GM13976 (cell line): ENCODE data around the gene MCM9.

Experiments
- DNase-seq: peaks from one replicate; pipeline ENCODE4 v3.0.0; 2012; ENCODE audit warnings: low spot score
- in situ Hi-C: fragments of 300-500 bp; cut with MboI; formaldehyde crosslinking; loops from one replicate; pipeline ENCODE4 v1.12.0; 2022; ENCODE audit warnings: low sequenced_read_pairs, mixed read lengths, inconsistent platforms; ENCODE audit not compliant: unreplicated experiment
- TF ChIP-seq, protein P1 (sequence below): IDR thresholded peaks from 2 replicates; pipeline ENCODE4 v1.5.1; 2012; ENCODE audit warnings: borderline replicate concordance, mild to moderate bottlenecking; ENCODE audit not compliant: insufficient read depth; ENCODE audit errors: extremely low read depth, missing control alignments, control extremely low read depth

The MCM9 gene

DNA sequence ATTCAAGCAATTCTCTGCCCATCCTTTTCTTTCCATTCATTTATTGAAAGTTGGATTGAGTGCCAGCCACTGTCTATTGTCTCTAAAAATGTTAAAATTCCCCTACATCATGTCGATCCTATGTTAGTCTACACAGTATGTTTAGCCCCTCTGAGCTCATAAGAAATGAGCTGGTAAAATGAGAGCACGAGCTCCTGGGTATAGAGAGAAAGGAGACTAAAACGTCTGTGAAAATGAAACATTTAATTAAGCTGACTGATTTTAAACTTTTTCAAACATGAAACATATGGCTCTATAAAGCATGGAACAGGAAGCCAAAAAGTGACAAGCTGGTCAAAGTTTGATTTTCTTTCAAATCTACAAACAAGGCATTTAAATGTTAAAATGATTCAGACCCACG, 145.0 kb downstream of the MCM9 start:
- TF ChIP-seq, protein P1, sequence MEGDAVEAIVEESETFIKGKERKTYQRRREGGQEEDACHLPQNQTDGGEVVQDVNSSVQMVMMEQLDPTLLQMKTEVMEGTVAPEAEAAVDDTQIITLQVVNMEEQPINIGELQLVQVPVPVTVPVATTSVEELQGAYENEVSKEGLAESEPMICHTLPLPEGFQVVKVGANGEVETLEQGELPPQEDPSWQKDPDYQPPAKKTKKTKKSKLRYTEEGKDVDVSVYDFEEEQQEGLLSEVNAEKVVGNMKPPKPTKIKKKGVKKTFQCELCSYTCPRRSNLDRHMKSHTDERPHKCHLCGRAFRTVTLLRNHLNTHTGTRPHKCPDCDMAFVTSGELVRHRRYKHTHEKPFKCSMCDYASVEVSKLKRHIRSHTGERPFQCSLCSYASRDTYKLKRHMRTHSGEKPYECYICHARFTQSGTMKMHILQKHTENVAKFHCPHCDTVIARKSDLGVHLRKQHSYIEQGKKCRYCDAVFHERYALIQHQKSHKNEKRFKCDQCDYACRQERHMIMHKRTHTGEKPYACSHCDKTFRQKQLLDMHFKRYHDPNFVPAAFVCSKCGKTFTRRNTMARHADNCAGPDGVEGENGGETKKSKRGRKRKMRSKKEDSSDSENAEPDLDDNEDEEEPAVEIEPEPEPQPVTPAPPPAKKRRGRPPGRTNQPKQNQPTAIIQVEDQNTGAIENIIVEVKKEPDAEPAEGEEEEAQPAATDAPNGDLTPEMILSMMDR, result no peak
- in situ Hi-C loops, result loop anchor here (25.0 kb wide), 2 partner anchors 228 to 322 kb away; no protein-coding TSS in a partner anchor
- DNase-seq, result no peak

DNA sequence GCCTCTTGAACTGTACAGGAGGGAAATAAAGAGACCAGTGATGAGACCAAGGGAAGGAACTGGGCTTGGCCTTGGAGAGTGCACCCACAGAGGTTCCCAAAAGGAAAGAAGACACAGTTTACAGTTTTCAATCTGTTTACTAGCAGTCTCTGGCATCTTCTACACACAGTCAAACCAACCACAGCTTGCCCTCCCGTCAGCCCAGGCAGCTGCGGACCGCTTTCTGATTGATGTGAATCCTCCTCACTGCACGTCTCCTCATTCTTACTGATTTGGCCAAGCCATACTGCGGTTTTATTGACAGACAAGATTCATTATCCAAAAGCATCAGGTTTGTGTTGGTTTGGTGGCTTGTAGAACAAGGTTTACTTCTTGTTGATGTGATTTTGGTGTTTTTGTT, 145.5 kb downstream of the MCM9 start:
- TF ChIP-seq, protein P1, result no peak
- in situ Hi-C loops, result loop anchor here (25.0 kb wide), 2 partner anchors 227 to 323 kb away; no protein-coding TSS in a partner anchor
- DNase-seq, result no peak

DNA sequence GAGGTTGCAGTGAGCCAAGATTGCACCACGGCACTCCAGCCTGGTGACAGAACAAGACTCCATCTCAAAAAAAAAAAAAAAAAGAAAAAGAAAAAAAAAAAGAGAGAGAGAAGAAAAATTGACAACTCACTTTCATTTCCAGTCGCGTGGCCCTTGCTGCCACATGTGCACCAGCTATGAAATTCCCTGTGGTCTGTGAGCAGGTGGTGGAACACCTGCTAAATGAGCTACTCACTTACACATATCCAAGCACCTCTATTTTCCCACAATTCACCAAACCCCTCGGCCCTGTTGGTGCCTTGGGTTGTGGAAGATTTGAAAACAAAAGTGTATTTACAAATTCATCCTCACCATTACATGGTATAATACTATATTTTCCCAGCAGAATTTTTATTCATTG, 146.3 kb downstream of the MCM9 start:
- no peak for DNase-seq
- in situ Hi-C loops, result loop anchor here (25.0 kb wide), 2 partner anchors 226 to 324 kb away; no protein-coding TSS in a partner anchor
- TF ChIP-seq, protein P1, result no peak

DNA sequence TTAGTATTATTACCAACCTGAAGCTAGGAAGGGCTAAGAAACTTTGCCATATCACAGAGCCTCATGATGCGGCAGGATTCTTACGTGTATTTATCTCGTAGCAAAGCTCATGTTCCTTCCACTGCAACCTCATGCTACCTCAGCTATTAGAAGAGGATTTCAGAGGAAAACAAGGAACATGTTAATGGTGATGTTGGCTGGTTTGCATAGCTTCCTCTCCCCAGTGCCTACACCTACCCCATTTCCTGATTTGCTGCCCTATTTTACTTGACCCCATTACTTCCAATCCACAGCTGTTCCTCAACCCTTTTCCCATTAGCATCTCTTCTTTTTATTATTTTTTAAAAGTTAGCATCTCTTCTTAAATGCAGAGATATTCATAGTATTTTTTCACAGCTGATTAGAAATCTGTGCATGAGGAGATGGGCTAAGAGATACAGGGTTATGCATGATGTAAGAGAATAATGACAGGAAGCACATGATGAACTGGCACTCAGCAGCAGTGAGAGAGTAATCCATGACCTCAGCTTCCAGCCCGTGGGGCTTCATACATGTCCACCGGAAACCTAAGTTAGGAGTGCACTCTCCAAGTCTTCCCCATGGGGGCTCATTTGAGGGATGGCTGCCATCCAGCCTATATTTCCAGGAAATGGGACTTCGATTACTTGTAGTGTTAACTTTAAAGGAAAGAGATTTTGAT, 147.1 kb downstream of the MCM9 start:
- in situ Hi-C loops, result loop anchor here (25.0 kb wide), 2 partner anchors 226 to 324 kb away; no protein-coding TSS in a partner anchor
- TF ChIP-seq, protein P1, result no peak
- no peak for DNase-seq

DNA sequence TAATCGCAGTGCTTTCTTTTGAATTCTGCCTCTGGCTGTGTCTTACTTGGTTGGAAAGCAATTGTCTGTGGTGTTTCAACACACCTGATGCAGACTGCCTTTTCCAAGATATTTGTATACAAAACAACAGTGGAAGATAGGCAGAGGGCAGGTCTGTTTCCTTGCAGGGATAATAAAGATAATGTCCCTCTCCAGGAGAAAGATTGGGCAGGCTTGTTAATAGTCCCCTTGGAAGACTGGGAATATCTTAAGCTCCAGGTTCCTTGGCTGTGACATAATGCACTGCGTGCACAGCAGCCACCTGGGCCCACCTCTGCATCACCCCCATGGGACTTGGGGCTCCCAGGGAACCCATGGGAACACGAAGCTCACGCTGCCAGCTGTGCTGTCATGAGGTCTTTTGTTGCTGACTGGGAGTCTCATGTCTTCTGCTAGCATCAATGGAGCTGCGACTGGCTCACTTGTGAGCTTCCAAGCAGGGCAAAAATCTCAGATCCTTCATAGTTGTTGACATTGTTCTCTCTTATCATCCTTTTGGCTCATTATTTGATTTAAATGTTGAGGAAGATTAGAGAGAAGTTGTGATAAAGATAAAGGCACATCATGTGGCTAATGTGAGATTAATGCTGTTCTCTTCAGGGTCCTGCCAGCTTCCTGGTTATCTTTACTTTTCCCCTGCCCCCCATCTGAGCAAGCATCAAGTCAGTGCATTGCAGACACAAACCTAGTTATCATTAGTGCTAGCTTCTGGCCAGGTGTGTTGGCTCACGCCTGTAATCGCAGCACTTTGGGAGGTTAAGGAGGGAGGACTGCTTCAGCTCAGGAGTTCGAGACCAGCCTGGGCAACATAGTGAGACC, 148.1 kb downstream of the MCM9 start:
- DNase-seq, result no peak
- TF ChIP-seq, protein P1, result no peak
- in situ Hi-C loops, result loop anchor here (25.0 kb wide), 2 partner anchors 225 to 325 kb away; no protein-coding TSS in a partner anchor

DNA sequence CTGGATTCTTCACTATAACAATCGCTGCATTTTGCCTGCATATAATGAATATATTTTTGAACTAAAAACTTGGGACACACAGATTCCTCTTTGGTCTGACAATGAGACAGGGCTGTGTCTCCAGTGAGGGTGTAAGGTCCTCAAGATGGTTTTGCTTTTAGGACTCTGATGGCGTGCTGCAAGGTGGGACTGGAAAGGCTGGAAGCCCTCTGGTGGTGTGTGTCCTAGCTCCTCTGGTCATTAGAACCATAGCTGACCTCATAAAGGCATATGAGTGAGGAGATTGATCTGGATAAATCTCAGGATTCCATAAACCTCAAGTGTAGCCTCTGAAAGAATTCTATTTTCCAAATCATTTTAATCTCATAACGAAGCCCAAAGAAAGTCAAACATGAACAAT, 149.4 kb downstream of the MCM9 start:
- TF ChIP-seq, protein P1, result no peak
- DNase-seq, result no peak
- in situ Hi-C loops, result loop anchor here (25.0 kb wide), 2 partner anchors 223 to 327 kb away; no protein-coding TSS in a partner anchor
